ENCODE results near the gene MGP.

GRCh38 chr12:14901228-14901562 lies 15.5 kb upstream of the MGP start:
- TF ChIP-seq CTCF (IDR thresholded peaks at IDR 0.05), result no peak
- TF ChIP-seq POLR2AphosphoS5 (IDR thresholded peaks at IDR 0.05), result no peak
- no peak for TF ChIP-seq POLR2A (IDR thresholded peaks at IDR 0.05)
